CD4-positive, alpha-beta T cell treated with Interferon gamma for 1 hour (primary cell): ENCODE data around the gene PTCSC3.
"Not testable (repeated sequence)": the region's sequence is repeated elsewhere in the genome, so short reads cannot be mapped to it uniquely, and the experiment has no call there.

Experiments used
- DNase-seq: peaks from one replicate; pipeline ENCODE4 v3.0.0-alpha.2; 2020

The PTCSC3 gene

GRCh38 chr14:36171607-36172006, 4.9 kb downstream of the PTCSC3 start:
- DNase-seq: no peak

GRCh38 chr14:36167431-36167830, 9.1 kb downstream of the PTCSC3 start:
- DNase-seq: no peak

GRCh38 chr14:36163451-36163850, 13.1 kb downstream of the PTCSC3 start:
- no peak for DNase-seq

- no peak for DNase-seq
Measured at GRCh38 chr14:36162267-36162666, 14.3 kb downstream of the PTCSC3 start.

- DNase-seq: no peak
Measured at GRCh38 chr14:36161776-36162175, 14.7 kb downstream of the PTCSC3 start.

GRCh38 chr14:36151335-36151734, 25.2 kb downstream of the PTCSC3 start:
- DNase-seq: no peak

GRCh38 chr14:36134038-36134437, 42.5 kb downstream of the PTCSC3 start:
- DNase-seq: no peak

- no peak for DNase-seq
Measured at GRCh38 chr14:36132826-36133225, 43.7 kb downstream of the PTCSC3 start.

- DNase-seq: no peak
Measured at GRCh38 chr14:36130186-36130585, 46.3 kb downstream of the PTCSC3 start.

GRCh38 chr14:36129181-36129580, 47.3 kb downstream of the PTCSC3 start:
- DNase-seq: no peak

GRCh38 chr14:36113341-36113740, 63.2 kb downstream of the PTCSC3 start:
- no peak for DNase-seq

- no peak for DNase-seq
Measured at GRCh38 chr14:36111822-36112583, 64.5 kb downstream of the PTCSC3 start.

- DNase-seq: no peak
Measured at GRCh38 chr14:36105401-36105800, 71.1 kb downstream of the PTCSC3 start.

GRCh38 chr14:36104258-36104657, 72.3 kb downstream of the PTCSC3 start:
- DNase-seq: not testable (repeated sequence)

GRCh38 chr14:36099619-36100018, 76.9 kb downstream of the PTCSC3 start:
- no peak for DNase-seq

GRCh38 chr14:36097356-36097755, 79.2 kb downstream of the PTCSC3 start:
- no peak for DNase-seq

- DNase-seq: no peak
Measured at GRCh38 chr14:36096090-36096489, 80.4 kb downstream of the PTCSC3 start.

GRCh38 chr14:36094963-36095362, 81.6 kb downstream of the PTCSC3 start:
- no peak for DNase-seq

GRCh38 chr14:36091096-36091495, 85.4 kb downstream of the PTCSC3 start:
- no peak for DNase-seq

- no peak for DNase-seq
Measured at GRCh38 chr14:36087411-36087810, 89.1 kb downstream of the PTCSC3 start.

GRCh38 chr14:36086629-36087395, 89.7 kb downstream of the PTCSC3 start:
- no peak for DNase-seq

GRCh38 chr14:36085861-36086260, 90.7 kb downstream of the PTCSC3 start:
- no peak for DNase-seq
